Activated CD8-positive, alpha-beta memory T cell treated with anti-CD3 and anti-CD28 coated beads for 24 hours (primary cell): ENCODE measurements around the gene FAM3B.

ENCODE experiments used
- DNase-seq: peaks from one replicate; pipeline ENCODE4 v3.0.0-alpha.2; 2020

The FAM3B gene

DNA sequence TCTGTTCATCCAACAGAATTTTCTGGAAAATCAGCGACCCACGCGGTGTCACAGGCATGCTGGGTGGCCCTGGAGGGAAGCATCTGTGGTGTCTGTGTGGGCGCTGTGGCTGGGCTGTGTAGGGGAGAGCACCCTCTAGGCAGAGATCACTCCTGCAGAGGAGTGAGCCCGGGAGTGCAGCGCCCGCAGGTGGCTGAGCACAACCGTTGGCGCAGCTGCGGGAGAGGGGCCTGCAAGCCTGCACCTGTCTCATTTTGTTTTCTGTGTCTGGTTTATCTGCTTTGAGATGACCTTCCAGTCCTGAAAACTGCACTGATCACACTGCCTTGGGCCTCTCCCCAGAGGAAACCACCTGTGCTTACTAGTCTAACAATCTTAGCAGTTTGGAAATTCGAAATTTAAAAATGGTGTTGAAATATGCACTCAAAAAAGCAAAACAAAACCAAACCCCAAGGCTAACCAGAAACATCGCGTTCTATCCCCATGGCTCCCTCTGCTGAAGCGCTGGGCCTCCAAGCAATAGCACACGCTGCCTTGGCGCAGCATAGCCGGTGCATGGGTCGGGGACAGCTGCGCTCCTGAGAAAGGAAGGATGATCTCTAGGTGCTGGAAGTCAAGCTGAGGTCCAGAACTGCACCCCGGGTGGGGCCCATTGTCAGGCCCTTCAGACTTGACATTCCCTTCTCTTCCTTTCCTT, 4.8 kb downstream of the FAM3B start:
- no peak for DNase-seq

DNA sequence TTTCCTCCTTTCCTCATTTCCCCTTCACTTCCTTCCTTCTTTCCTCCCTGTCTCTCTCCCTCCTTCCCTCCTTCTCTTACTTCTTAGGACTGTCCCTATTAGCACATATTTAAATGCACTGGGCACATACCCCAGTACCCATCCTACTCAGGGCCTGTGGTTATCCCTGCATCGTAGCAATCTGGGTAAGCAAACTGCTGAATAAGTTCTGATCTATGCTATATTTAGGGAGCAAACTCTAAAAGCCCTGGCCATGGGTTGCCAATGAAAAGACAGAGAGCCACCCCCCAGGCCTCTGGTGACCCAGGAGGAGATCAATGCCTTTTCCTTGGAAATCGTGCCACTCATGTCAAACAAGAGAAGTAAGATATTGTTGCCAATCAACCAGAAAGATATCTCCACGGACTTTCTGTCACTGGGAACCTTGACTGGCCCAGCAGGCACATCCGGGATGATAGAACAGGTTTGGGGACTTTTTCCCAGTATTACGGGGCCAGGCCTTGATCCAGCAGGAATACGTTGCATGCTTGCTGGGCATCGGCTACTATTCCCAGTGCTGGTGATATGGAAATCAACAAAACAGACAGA, 5.4 kb downstream of the FAM3B start:
- no peak for DNase-seq

DNA sequence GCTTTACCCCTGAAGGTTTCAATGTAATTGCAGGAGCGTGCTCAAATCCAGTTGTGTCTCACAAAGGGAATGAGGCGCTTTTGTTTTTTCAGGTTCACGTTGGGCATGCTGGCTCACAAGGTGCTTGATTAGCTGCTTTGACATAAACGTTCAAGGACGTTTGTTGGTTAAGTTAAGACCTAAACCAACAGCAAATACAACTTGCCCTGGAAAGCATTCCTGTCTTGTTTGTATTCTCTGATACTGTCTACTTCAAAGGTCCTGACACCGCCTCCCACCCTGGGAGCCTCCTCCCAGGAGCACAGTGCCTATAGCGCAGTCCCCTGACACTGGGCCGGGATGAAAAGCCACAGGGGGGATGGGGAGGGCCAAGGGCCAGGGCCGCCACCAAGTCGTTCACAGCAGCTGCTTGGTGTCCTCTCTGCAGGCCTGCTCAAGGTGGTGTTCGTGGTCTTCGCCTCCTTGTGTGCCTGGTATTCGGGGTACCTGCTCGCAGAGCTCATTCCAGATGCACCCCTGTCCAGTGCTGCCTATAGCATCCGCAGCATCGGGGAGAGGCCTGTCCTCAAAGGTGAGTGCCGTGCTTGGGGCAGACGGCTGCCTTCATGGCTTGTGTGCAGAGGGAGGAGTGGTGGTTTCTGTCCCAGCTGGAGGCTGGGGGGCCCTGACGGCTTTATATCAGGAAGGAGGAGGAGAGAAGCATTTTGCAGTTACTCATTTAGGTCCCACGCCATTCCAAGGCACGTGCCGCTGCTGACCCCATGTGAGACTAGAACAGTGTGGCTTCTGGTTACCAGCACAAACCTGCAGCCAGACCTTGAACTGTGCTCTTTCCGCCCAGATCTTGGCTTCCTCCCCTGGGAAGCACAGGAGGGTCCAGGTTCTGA, 6.1 kb downstream of the FAM3B start:
- DNase-seq: no peak

DNA sequence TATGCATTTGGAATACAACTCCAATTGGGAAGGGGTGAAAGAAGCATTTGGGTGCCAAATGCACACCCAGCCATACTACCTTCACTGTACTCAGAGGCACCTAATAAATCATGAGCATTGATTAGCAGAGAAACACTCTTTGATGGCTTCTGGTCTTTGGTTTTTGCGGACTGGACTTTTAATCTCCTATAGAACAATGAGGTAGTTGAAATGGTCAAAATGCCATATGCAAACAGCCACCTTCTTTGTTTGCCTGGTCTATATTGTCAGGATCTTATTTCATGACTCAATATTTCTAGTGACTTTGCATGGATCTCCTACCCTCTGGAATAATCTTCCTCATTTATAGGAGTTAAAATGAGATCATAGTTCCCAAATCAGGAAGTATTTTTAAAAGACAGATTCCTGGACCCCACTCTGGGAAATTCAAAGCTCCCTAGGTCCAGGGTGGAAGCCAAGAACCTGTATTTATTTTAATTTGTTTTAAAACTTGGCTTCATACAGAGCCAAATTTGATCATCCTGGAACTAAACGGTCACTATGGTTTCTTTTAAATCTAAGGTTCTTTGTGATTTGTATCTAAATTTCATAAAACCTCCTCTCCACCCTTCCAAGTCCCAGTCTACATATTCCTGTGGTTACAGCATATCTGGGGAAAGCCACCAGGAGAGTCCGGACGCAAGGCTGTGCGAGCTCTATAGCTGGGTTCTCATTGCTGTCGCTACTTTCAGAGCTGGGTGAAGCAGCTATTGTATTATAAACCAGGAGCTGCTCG, 8.7 kb downstream of the FAM3B start:
- no peak for DNase-seq

DNA sequence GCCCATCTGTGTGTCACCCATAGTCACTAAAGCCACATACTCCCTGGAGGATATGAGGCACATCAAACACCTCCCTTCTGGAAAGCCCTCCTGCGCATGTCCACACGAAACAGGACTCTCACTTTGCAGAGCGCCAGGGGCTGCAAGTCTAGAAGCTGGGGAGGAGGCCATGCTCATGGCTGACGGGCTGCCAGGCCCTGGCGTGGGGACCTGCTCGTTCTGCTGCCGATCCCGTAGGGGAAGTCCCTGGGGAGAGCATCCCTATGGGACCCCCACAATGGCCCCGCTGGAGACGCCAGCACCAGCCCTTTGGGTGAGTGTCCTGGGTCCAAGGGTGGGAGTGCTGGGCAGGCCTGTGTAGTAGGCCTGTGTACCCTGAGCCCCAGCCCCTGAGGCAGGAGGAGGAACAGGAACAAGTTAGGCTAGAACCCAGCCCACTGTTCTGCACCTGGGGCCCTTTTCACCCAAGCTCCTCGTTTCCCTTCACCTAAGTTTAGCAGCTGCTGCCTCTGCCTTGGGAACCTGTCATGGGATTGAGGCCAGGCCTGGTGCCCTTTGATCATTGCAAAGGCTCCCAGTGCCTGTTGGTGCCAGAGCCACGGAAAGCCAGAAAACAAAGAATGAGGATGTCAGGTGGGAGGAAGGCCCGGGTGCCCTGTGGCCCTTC, 9.9 kb downstream of the FAM3B start:
- DNase-seq: no peak

DNA sequence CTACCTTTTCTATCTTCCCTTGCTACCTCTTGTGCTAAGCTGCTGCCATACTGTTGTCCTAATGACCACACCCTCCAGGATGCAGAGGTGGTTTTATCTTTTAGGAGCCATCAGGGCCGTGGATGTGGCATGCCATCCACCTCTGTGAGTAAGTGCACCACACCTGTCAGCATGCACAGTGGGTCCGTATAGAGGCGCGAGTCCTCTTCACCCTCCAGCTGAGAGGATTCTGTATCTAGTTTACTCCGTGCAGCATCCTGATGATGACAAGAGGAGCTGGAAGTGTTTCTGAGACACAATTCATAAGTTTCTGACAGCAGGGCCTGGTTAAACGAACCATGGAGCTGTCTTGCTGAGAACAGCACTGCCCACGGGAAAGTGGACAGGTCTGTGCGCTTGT, 11.2 kb downstream of the FAM3B start:
- no peak for DNase-seq

DNA sequence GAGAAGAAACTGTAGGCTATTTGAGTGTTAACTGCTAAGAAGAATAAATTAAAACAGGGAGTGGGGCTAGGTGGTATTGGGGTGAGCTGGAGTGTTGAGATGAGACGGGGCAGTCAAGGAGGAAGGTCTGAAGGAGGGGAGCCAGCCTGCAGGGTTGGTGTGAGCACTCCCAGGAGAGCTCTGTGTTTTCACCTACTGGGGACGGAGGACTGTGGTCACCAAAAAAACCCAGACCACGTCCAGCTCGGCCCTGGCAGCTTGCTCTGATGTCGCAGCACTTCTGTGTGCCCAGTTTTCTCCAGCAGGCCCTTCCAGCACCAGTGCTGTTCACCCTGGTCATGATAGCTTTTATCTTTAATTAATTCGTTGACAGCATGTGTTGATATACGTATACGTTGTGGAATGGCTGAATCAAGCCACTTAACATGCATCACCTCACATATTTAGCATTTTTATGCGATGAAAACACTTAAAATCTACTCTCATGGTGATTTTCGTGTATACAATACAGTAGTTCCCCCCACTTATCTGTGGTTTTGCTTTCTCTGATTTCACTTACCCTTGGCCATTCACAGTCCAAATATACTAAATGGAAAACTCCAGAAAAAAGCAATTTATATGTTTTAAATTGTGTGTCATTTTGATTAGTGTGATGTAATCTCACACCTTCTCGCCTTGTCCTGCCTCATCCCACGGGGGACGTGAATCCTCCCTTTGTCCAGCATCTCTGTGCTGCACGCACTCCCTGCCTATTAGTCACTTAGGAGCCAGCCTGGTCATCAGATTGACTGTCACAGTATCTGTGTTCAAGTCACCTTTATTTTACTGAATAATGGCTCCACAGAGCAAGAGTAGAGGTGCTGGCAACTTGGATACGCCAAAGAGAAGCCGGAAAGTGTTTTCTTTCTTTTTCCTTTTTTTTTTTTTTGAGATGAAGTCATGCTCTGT, 12.3 kb downstream of the FAM3B start:
- DNase-seq: no peak

DNA sequence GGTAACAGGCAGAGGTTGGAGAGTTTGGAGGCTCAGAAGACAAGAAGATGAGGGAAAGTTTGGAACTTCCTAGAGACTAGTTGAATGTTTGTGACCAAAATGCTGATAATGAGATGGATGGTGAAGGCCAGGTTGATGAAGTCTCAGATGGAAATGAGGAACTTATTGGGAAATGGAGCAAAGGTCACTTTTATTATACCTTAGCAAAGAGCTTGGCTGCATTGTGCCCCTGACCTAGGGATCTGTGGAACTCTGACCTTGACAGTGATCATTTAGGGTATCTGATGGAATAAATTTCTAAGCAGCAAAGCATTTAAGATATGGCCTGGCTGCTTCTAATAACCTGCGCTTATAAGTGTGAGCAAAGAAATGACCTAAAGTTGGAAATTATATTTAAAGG, 17.2 kb downstream of the FAM3B start:
- DNase-seq: no peak

DNA sequence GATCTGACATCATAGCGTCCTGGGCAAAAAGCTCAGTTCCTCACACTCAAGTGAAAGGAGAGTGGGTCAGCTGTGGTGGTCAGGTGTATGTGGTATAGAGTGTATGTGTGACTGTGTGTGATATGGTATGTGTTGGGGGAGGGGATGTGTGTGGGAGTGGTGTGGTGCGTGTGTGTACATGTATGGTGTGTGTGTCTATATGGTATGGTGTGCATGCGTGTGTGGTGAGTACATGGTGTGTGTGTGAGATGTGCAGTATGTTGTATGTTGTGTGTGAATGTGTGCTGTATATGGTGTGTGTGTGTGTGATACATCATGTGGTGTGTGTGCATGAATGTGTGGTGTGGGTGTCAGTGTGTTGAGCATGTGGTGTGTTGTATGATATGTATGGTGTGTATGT, 20.9 kb downstream of the FAM3B start:
- DNase-seq: no peak

DNA sequence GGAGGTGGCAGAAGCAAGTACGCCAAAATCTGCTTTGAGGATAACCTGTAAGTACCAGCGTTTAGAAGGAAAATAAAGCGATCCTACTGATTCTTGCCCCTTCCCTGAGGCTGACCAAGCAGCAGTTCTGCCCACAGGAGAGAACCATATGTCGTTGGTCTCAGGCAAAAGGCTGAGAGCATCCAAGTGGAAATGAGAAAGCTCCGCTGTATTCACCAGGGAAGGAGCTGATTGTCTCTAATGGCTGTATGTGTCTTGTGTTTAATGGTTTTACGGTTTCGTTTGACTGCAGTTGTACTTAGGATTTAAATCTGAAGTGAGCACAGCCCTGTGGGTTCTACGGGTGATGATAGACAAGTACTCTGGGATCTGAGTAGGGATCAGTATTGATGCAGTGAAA, 21.9 kb downstream of the FAM3B start:
- DNase-seq: no peak

DNA sequence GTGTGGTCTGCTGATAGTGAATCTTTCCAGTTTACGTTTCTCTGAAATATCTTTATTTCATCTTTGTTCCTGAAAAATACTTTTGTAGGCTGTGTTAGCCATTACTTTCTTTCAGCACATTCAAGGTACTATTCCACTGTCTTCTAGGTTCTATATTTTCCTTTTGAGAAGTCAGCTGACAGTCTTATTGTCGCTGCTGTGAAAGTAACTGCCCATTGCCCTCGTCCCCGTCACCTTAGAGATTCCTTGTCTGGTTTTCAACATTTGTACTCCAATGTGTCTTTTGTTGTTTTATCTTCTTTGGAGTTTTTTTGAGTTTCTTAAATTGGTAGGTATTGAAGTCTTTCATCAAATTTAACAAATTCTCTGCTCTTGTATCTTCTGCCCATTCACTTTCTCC, 25.4 kb downstream of the FAM3B start:
- no peak for DNase-seq

DNA sequence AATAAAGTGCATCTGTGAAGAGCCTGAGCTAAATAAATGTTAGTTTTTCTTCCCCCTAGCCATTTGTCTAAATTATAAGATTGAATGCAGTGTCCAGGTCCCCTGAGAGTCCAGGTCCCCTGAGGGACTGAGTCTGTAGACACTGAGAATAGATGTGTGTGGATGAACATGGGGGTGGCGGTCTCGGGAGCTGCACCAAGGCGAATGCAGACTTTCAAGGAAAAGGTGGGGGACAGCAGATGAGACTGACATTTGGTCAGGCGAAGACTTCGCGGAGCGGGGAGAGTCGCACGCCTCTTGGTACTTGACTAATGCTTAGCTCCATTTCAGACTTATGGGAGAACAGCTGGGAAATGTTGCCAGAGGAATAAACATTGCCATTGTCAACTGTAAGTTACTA, 27.5 kb downstream of the FAM3B start:
- no peak for DNase-seq

DNA sequence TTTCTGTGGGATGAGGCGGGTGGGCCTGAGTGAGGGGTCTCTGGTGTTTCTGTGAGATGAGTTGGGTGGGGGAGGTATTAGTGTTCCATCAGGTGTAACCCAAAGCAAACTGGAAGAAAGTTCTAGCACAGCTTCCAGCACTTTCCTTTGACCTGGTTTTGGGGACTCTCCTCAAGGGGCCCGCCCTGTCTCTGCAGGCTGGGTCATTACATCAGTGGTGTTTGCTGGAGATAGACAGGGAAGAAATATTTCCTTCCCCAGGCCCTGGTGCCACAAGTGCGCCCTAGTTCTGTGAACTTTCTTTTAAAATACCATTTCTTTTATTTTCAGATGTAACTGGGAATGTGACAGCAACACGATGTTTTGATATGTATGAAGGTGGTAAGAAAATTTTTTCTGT, 28.8 kb downstream of the FAM3B start:
- DNase-seq: no peak

DNA sequence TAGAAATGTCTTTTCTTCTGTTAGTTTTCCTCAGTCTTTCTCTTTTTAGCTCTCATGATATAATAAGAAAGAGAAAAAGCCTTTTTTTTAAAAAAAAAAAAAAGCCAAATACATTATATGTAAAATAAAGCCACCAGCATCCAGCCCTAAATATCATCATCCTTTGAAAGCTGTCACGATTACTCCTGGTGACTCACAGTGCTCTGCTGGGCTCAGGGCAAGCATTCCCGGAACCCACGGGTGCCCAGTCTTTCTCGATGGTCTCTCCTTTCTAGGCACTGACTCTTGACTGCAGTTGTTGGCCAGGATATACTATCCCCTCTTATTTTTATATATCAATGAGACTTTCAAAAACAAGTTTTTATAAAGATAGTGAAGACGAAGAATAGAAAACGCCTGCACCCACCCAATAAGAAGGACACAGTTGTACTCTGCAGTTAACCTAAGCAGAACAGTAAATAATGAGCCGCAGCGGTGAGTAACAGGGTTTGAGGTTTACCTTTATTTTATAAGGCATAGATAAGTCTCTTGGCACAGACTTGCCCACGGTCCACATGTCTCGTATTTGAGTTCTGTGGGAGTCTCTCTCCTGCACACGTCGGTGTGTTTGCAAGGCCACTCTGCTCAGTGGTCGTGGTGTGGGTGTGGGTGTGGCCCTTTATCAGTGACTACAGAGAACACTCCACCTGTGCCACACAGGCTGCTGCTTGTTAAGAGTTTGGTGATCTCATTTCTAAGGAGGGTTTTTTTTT, 29.5 kb downstream of the FAM3B start:
- no peak for DNase-seq

DNA sequence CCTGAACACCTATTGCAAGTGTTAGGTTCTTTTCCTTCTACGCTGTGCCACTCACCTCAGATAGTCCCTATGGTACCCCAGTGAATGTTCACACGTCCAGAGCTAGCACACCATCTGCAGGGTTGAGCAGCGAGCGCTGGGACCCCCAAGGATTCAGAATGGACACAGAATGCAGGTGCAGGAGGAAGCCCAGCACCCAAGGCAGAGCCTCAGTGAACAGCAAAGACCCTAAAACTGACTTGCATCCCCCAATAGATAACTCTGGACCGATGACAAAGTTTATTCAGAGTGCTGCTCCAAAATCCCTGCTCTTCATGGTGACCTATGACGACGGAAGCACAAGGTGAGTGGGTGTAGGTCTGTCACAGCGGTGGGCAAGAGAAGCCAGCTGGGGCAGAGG, 30.2 kb downstream of the FAM3B start:
- no peak for DNase-seq

DNA sequence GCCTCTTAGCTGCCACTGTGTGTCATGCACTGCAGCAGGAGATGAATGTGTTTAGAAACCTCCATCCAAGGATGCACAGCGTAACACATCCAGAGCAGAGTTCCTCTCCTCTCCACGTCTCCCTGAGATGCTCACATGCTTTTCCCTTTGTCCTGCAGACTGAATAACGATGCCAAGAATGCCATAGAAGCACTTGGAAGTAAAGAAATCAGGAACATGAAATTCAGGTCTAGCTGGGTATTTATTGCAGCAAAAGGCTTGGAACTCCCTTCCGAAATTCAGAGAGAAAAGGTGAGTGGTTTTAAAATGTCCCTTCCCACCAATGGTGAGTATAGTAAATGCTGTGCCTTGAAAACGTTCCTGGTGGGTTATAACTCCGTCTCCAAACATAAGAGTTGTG, 31.8 kb downstream of the FAM3B start:
- no peak for DNase-seq

DNA sequence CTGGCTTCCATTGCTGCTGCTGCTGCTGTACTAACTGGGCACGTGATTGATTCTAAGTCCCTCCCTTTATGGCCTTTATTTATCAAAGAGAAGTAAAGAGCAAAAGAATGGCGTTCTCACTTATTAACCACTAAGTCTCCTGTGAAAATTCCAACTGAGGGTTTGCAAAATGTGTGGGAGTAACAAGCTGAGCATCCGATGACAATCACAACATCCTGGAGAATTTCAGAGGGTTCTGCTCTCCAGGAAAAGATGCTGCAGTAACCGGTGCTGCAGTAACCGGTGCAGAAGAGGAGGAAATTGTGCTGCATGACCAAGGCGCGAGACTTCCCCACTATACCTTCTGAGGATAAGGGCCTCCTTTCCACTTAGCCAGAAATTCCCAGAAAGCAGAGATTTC, 32.5 kb downstream of the FAM3B start:
- DNase-seq: no peak

DNA sequence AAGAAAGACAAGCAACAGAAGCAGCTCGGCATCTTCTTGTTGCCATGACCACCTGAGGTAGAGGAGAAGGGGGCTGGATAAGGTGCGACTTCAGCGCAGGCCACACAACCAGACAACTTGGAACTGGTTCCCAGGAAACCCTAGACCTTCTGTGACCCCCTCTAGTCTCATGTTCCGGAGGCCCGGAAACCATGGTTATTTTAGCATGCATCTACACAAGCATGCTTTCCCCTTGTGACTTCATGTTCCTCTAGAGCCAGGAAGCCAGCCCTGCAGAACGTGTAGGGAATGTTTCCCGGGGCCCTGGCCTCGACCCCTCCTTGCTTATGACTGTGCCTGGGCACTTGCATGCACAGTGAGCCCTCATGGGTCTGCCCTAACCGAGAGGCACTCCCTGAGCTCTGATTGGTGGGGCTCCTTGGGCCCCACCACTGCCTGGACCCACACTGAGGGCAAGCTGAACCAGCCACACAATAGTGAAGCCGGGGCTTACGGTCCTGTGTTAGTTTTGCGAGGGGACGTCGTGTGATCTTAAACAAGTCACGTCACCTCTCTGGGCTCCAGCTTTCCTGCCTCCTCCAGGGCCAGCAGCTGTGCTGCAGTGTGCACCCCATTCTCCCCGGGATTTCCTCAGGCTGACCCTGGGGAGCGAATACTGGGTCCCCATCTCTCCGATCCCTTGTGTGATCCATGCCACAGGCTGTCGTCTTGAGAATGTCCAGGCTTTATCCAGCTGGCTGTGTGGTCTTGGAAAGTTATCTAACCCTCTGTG, 33.2 kb downstream of the FAM3B start:
- DNase-seq: no peak

DNA sequence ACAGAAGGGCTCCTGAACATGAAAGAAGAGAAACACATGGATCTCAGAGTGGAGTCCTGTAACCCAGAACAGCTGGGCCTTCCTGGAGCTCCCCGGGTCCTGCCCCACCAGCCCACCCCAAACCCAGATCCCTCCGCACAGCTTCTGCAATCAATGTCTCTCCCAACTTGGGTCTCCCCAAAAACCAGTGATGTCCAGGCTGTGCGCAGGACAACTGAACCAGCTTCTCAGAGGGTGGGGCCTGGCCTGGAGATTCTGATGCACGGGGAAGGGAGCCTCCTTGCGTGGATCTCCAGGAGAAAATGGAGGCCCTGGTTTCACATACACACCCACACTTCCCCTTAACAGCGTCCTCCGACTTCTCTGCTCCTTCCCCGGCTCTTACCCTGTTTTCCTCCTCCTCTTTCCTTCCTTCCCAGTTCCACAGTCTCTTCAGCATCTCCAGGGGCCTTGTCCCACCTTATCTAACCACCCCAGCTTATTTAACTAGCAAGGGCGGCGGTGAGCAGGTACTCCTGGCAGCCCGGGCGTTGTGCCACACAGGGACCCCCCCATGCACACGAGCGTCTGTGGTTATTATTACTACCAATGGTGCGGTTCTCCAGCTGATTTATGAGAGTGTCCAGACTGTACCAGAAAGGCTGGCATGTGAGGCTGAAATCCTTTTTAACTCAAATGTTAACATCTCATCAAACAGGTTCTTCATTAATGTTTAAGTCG, 34.0 kb downstream of the FAM3B start:
- no peak for DNase-seq
